Stimulated activated CD4-positive, alpha-beta T cell treated with anti-CD3 and anti-CD28 coated beads, Interleukin-1b, Interleukin-23, amount 100 ng/mL, for 24 hours (primary cell): ENCODE measurements around the gene TNS2.

Experiments
- DNase-seq, 4 experiments: peaks; one replicate each; pipeline ENCODE4 v3.0.0-alpha.2; 2020; ENCODE audit warnings: low read depth in 4 of 4, low spot score in 1 of 4

TNS2 gene

DNA sequence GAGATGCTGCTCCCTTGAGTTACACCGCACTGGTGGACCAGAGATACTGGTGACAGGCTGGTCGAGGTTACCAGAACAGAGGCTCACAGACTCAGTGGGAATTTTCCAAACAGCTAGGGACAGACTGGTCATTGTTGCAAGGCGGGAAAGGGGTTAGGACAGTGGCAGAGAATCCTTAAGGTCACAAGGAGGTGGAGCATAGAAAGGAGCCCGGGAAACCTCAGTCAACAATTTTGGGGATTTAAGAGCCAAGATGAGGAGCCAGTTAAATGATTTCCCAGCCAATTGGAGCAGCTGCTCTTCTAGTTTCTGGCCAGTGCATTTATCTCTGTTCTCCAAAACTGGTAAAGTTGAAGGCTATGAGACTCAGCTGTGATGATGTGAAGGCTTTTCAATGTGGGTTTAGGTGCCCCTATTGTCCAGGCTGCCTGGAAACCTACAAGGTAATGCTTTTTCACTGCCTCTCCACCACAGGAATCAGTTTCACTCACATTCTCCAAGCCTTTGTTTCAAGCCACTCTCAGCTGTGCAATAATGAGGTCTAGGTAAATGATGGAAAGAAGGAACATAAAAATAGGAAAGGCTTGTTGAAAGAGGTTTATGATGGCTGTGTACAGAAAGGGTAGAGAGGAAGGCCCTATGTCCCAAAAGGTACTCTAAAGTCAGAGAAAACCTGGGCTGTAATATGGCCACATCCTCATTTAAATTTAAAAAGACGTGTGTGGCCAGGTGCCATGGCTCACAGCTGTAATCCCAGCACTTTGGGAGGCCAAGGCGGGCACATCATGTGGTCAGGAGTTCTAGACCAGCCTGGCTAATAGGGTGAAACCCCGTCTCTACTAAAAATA, 7.0 kb upstream of the TNS2 start:
- no peak for DNase-seq

DNA sequence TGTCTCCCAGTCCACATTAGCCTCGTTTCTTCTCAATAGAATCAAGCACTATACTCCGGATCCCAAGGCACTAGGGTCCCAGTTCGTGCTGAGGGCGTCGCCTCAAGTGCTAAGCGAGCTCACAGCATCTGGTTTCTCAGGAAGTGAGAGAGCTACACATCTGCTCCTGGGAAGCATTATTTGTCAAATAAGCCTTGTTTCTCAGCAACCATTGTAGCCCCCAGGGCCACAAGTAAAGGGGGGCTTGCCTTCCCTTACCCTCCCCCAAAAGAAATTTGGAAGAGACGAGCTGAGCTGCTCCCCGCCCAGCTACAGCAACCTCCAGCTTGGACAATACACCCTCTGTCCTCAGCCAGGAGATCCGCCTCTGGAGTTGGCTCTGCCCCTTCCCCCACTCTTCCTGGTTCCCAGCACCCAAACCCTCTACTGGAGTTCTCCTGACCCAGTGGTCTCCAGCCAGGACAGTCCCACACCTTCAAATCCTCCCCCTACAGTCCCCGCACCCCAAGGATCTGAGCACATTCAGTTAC, 5.7 kb upstream of the TNS2 start:
- DNase-seq, result no peak

DNA sequence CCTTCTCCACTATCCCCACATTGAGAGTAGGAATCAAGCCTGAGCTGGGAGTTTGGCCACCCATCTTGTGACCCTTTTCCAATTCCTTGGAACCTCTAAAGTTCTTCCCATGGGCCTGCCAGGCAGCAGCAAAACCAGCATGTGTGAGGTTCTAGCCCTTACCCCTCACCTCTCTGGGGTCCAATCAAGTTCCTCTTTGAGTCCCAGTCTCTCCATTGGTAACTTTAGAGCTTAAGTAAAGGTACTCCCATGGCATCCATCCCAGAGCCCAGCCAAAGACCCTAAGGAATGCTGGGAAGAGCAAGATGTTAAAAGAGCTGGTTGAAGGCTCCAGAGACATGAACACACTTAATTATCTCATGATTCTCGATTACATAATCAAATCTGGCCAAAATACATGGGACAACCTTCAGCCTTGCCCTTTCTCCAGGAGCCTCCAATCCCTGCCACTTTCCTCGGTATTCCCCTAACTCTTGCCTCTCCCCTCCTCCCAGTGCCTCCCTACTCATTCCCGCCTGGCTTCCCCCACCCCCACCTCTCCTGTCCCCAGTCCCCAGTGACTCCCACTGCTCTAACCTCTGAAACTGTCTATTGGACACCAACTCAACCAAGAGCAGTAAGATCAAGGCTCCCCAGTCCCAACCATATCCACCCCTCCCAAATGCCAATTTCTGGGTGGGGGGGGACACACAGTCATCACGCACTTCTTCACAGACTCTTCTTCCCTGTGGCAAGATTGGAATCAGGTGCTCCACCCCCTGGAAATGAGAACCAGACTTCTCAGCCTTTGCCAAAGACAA, 4.8 kb upstream of the TNS2 start:
- DNase-seq, result no peak

DNA sequence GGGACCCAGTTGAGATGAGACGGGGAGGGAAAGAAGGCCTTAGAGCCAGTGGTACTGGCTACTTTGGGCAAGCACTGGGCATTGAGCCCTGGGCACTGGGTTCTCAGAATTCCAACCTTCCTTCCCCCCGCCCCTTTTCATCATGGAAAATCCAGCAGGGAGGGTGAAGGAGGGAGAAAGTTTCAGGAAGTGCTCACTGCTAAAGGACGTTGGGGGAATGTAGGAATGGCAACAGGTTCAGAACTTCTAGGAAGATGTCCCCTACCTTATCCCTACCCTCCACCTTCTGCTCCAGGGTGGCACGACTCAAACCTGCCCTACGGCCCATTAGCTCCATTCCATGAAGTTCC, 4.2 kb upstream of the TNS2 start:
- no peak for DNase-seq

DNA sequence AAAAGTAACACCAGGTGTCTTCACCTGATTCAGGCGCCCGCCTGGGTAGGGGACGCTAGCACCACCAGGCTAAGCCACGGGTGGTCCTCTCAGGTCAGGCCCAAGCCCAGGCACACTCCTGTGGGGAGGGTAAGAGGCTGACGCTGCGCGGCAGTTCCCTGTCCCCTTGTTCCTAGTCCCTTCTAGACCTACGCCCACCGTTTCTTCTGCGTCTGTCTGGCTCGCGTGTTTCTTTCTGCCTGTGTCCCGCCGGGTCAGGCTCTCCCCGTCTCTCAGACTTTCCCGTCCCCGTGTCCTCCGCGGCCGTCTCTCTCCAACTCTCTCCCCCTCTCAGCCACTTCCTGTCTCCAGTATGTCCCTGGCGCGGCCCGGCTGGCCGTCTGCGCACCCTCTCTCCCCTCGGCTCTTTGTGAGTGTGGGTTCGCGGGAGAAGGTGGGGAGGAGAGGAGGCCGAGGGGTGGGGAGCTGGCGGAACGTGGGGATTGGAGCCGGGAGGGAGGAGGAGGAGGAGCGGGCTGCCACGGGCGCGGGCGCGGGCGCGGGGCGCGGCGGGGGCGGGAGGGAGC, 3.1 kb upstream of the TNS2 start:
- DNase-seq, result peak in 2 of 4 experiments; percentile 19 to 40

DNA sequence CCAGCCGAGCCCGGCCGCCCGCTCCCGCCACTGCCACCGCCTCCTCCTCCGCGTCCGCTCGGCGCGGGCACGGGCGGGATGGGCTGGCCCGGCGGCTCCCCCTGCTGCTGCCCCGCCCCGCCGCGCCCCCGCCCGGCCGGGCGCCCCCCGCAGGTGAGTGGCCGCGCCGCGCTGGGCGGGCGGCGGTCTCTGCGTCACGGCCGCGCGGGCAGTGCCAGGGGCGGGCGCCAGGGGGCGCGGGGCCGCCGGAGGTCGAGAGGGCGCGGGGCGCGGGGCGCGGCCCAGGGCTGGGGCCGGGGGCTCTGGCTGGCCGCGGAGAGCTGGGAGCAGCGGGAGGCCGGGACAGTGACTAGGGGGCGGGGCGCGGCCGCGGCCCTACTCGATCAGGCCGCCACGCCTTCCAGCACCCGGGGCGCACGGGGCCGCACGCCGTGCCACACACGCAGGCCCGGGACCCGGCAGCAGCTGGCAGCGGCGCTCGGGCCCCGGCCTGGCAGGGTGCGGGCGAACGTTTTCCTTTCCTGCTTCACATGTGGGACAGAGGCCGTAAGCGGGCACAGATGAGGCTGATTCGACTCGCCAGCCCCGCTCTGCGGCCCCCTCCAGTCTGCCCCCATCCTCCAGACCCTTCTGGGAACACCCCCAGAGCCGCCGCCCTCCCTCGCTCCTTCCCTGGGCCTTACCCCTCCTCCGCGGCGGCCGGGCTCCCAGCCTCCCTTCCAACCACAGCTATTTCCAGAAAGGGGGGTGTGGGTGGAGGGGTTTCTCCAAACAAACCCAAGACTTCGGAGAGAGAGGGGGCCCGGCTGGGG, 2.4 kb upstream of the TNS2 start:
- DNase-seq, result peak; percentile 19 to 46 (median 31)

DNA sequence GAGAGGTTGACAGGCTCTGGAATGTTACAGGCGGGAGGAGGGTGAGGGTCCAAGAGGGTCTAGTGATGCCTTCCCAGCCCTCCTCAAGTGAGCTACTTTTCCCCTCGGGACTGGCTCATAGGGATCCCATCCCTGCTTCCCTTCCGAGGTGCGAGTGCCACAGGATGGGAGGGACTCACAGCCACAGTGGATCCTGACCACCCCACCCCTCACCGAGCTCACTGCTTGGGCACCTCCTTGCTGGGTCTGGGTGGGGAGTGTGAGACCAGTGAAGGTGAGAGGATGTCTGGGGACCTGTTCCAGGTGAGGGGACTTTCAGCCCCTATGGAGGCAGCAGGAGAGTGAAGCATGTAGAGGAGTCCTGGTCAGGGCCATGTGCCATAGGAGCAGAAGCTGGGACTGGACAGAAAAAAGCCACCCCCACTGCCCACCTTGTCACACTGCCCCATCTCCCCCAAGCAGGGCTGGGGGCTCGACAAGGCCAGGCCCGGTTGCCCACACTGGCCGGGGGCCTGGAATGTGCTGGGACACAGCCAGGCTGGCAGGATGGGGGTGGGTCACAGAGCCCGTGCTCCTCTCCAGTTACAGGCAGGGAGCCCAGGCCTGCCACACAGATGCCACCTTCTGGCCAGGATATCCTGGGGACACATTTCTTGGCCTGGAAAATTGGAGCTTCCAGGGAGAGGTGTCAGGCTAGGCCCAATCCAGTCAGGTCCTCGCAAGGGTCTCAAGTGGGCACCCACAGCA, 1.7 kb upstream of the TNS2 start:
- DNase-seq, result no peak

DNA sequence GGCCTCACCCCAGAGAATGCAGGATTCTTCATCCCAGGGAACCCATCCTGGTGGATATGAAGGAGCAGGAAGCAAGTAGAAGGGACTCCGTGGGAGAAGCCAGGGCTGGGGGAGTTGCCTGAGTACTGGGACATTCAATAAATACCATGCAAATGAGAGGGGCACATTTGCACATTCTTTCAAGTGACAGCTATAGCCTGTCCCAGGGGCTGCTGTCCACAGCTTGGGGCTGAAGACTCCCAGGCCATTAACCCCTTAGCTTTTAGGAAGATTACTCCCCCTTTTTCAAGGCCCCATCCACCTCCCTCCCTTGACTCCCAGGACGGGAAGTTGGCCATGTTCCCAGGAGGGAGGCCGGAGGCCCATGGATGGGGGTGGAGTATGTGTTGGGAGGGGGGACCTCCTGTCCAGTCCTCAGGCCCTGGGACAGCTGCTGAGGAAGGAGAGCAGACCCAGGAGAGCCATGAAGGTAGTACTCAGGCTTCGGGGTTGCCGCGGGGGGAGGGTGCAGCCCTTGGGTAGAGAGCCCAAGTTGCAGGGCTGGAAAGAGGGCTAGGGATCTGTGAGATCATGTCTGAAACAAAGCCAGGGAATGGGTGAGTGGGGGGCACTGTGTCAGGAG, 974 bp upstream of the TNS2 start:
- DNase-seq, result no peak

DNA sequence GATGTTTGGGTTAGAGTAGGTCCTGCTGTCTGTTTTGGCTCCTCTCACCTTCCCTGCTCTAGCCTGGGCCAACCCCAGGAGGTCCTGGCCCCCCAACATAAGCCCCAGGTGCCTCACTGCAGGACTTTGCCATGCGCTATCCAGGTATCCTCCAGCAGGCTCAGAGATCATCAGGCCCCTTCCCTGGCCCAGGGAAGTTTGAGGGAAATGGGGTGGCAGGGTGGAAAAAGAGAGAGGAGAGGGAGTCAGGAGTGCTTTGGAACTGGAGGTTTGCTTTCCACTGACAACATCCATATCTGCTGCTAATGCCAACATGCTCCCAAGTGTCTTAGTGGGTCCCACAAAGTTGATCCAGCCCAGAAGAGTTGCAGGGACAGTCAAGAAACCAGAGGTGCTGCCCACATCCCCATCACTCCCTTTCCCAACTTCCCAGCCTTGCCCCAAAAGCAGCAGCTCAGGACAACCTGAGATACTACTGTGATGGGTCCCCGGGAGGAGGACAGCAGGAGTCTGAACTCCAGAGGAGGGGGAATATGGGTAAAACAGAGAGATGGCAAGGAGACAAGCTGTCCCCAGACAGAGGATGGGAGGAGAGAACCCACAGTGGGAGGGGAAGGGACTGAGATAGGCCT, 677 bp downstream of the TNS2 start:
- no peak for DNase-seq

DNA sequence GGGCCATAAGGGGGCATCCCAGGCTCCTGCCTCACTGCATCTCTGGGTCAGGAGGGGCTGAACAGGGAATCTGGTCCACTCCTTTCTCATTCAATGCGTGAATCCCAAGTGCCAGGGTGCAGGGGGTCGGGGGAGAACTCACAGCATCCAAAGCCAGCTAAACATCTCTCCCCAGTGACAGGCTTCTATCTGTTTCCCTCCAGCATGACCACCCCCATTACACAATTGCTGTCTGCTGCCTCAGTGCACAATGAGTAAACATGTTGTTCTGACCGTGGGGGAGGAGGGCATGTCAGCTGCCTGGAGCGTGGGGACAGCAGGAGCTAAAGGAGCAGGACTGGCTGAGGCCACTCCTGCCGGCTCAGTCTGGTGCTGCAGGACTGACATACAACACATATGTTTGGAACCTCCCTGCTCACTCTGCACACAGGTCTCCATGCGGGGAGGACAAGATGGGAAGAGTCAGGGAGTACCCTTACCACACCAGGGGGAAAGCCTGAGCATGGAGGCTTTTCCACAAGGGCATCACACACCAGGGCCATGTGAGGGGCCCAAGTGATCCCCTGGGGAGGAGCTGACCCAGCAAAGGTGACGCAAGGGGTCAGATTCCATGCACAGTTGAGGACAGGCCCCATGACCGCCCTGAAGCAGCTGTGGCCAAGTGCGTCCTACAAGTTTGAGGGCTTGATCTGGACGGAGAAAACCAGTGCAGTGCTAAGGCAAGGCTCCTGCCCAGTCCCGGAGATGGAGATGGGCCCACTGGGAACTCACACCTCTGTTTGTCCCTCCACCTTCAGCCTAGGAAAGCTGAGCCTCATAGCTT, 1.4 kb downstream of the TNS2 start:
- DNase-seq, result no peak

DNA sequence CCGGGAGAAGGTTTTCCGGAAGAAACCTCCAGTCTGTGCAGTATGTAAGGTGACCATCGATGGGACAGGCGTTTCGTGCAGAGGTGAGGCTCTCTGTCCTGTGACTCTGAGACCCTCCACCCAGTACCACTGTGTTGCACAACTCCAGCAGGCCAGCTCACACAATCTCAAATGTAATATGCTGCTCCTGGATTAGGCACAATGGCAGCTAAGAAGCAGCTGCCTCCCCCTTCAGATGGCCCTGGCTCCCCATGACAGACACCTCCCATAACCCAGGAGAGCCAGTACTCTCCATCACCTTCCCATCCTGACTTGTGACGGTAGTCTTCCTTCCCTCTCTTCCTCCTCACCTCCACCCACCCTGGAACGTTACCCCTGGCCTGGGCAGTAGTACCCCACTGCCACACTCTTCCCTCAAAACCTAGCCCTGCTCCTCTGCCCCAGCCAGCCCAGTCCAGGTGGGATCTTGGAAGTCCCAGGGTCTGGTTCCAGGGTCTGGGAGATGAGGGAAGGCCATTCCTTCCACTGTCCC, 2.1 kb downstream of the TNS2 start:
- DNase-seq, result no peak

DNA sequence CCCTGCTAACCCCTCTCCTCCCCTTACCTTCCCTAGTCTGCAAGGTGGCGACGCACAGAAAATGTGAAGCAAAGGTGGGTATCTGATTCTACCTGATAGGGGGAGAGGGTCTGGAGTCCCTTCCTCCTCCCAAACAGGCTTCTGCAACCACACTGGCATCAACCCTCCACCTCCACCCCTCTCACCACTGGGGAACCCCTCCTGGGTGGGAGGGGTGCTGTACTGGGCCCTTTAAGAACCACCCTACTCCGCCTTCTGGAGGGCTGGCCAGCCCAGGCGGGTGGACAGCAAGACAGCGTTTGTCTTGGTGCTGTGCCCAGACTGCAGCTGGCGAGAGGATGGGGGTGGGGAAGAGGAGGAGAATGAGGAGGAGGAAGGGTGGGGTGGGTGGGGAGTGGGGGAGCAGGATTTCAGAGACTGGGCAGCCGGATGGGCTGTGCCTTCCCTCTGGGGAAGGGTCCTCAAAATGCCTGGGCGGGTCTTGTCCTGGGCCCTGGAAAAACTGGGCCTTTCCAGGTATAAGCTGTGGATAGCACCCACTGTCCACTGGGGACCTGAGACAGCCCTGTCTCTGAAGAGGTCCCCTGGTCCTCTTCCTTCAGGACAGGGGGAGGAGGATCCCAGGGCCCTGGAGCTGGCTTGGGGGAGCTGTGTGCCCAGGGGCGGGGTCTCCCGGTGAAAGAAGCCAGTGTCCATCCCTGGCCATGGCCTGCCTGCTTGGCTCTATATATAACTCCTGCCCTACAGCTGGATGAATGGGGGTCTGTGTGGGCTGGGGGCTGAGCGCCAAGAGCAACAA, 2.8 kb downstream of the TNS2 start:
- no peak for DNase-seq

DNA sequence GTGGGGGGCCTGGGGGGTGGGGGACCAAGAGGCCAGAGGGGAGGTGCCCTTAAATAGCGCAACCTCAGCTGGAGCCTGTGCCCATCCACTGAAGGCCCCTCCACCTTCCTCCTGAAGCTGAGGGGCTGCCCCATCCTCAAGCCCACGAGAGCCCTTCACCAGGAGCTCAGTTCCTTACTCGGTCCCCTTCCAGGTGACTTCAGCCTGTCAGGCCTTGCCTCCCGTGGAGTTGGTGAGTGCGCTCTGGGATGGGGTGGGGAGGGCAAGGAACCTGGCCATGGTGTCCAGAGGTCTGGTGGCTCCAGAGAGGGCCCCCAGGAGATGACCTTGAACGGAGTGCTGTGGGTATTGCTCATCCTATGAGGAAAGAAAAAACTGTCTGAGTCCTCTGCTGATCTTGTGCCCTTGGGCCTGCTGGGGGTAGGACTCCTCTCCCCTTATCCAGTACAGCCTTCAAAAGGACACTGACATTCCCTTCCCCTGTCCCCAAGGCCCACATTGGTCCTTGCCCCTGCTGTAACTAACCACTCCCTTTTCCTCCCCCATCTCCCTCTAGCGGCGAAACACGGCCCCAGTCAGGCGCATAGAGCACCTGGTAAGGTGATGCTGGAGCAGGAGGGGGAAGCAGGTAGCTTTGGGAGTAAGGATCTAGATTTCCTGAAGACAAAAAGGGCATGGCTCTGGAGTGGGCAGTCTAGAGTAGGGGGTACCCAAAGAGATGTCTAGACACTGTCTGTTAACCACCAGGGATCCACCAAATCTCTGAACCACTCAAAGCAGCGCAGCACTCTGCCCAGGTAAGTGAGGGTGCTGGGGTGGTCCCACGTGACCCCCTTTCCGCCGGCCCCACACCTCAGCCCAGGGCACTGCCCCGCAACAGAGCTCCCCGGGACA, 3.6 kb downstream of the TNS2 start:
- peak in 2 of 4 experiments; percentile 20 to 26 for DNase-seq

DNA sequence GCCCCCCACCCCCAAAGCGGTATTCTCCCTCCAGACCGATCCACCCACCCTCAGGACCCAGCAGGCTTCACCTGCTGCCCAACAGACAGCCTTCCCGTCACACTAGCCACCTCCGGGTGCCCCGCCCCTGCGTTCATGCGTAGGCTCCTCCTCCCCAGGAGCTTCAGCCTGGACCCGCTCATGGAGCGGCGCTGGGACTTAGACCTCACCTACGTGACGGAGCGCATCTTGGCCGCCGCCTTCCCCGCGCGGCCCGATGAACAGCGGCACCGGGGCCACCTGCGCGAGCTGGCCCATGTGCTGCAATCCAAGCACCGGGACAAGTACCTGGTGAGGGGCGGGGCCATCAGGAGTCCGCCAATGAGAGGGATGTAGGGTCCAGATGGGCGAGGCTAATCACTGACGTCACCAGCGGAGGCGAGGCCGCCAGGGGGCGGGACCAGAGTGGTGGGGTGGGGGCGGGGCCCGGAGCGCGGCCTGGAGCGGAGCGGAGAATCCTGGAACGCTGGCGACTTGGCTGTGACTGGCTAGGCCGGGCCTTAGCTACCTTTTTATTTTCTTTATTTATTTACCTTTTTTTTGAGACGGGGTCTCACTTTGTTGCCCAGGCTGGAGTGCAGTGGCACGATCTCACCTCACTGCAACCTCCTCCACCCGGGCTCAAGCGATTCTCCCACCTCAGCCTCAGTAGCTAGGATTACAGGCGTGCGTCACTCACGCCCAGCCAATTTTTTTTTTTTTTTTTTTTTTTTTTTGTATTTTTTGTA, 4.4 kb downstream of the TNS2 start:
- peak; percentile 86 to 91 (median 87) for DNase-seq

DNA sequence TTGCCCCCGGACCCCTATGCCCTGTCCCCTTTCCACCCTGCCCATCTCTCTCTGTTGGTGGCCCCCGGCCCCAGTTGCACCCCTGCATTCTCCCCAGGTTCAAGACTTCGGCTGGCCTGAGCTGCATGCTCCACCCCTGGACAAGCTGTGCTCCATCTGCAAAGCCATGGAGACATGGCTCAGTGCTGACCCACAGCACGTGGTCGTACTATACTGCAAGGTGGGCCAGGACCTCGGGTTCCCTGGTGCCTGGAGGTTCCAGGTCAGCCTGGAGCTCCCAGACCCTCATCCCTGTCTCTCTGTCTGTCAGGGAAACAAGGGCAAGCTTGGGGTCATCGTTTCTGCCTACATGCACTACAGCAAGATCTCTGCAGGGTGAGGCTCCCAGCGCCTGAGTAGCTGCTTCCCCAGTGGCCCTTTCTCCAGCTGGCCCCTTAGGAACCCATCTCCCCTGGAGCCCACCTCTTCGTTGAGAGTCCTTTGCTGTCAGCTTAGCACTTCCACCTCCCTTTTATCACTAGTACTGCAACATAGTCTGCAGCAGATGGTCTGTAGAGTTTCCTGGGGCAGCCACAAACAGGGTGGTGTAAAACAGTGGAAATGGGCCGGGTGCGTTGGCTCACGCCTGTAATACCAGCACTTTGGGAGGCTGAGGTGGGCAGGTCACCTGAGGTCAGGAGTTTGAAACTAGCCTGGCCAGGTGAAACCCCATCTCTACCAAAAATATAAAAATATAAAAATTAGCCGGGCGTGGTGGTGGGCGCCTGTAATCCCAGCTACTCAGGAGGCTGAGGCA, 5.8 kb downstream of the TNS2 start:
- no peak for DNase-seq
